Measurements from ENCODE around the gene IFNA10. TPM values are rescaled to one million over a fixed set of nuclear protein-coding genes. Genes with fewer than 3 reads are reported as not detected.
"Not testable (repeated sequence)": the region's sequence is repeated elsewhere in the genome, so short reads cannot be mapped to it uniquely, and the experiment has no call there.

IFNA10 gene
- not detected in 2 replicates for total RNA-seq

DNA sequence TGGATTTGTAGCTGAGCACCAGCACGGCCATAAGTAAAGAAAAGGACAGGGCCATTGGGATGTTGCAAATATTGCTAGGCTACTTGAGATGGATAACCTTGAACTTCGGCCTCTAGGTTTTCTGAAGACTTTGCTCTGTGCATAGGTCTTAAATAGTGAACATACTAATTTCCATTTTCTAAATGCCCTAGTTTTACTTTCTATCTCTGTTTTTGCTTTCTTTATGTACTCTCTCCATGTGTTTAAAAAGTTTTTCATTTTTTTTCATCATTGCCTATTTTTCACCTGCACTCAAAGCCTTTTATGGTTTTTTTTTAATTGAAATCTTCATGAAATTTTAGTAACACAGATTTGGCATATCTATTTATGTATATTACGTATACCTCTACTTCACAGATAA is at the start of gene IFNA10:
Gene IFNA10, minus strand, starts transcription at position 101 of the 400 bp plus-strand sequence. Its CDS starts 46 bp downstream, at position 55.
- H3K4me3 Mint-ChIP-seq; H3K27ac Mint-ChIP-seq; H3K36me3 Mint-ChIP-seq (ENCODE audit: low read depth); H3K9me3 Mint-ChIP-seq; intact Hi-C loops (cut with micrococcal nuclease); H3K4me1 Mint-ChIP-seq; DNase-seq: not testable (repeated sequence)
- peaks cover 24% of the 10 kb centered on the region for H3K27me3 Mint-ChIP-seq

- H3K27me3 Mint-ChIP-seq = peaks cover 46% of the 10 kb centered on the region
- no peak overlapping the region for H3K4me3 Mint-ChIP-seq
- no peak overlapping the region for H3K27ac Mint-ChIP-seq
- no peaks in the 10 kb centered on the region for H3K9me3 Mint-ChIP-seq
- H3K4me1 Mint-ChIP-seq = peaks cover 4% of the 10 kb centered on the region
- intact Hi-C loops (cut with micrococcal nuclease) = no loop called here
- no peaks in the 10 kb centered on the region for H3K36me3 Mint-ChIP-seq (ENCODE audit: low read depth)
- DNase-seq = no peak
Observed at GRCh38 chr9:21255538-21256212, 48.7 kb upstream of the IFNA10 start.

DNA sequence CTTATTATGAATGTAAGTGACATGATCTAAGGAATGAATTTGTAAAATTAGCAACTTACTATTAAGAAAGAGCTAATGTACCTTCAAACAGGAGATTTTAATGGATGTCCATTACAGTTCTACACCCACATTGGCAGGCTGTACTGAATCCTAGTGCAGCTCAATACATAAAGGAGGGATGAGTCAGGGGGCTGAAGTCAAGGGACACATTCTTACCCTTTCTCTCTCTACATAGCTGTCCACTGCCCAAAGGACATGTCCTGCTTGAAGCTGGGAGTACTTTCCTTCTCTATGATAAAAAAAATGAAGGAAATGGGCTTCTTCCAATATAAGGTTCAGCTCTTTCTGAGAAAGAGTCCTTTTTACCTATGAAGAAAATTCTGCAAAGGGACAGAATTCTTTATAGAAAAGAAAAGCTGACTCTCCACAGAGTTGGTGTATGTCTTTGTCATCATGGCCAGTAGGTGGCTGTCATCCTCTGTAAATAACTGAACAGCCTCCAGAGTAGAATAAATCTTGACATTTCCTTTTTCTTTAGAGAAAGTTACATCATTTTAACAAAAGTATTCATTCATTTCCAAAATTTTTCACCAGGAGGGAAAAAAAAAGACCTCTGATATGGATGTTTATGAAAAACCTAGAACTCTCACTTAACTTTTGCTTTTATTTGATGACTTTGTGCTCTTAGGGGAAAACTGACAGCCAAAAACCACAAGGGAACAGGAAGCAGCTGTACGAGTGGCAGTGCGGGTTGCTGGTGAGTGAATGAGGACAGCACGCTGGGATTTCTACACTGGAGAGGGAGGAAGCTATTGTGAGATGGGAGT is 46.0 kb upstream of the IFNA10 start:
- intact Hi-C loops (cut with micrococcal nuclease) = no loop called here
- no peak for DNase-seq
- H3K27me3 Mint-ChIP-seq = peaks cover 57% of the 10 kb centered on the region
- H3K4me3 Mint-ChIP-seq = no peak overlapping the region
- H3K36me3 Mint-ChIP-seq (ENCODE audit: low read depth) = no peaks in the 10 kb centered on the region
- peaks cover 4% of the 10 kb centered on the region for H3K4me1 Mint-ChIP-seq
- H3K9me3 Mint-ChIP-seq = no peaks in the 10 kb centered on the region
- H3K27ac Mint-ChIP-seq = no peak overlapping the region

GRCh38 chr9:21251638-21252037 is 44.7 kb upstream of the IFNA10 start:
- peaks cover 4% of the 10 kb centered on the region for H3K4me1 Mint-ChIP-seq
- H3K36me3 Mint-ChIP-seq (ENCODE audit: low read depth) = no peaks in the 10 kb centered on the region
- DNase-seq = no peak
- H3K27me3 Mint-ChIP-seq = peaks cover 52% of the 10 kb centered on the region
- intact Hi-C loops (cut with micrococcal nuclease) = no loop called here
- H3K4me3 Mint-ChIP-seq = no peak overlapping the region
- no peaks in the 10 kb centered on the region for H3K9me3 Mint-ChIP-seq
- no peak overlapping the region for H3K27ac Mint-ChIP-seq

- Mint-ChIP-seq H3K9me3 (no peaks in the 10 kb centered on the region), H3K4me1 (peaks cover 4% of the 10 kb centered on the region), H3K4me3 (no peak overlapping the region), H3K27me3 (peaks cover 48% of the 10 kb centered on the region), H3K36me3 (ENCODE audit: low read depth) (no peaks in the 10 kb centered on the region), H3K27ac (no peak overlapping the region)
- no peak for DNase-seq
- intact Hi-C loops (cut with micrococcal nuclease) = no loop called here
Observed at GRCh38 chr9:21251190-21251589, 44.2 kb upstream of the IFNA10 start.

- Mint-ChIP-seq H3K27me3 (peaks cover 25% of the 10 kb centered on the region), H3K4me3 (no peak overlapping the region), H3K36me3 (ENCODE audit: low read depth) (no peaks in the 10 kb centered on the region), H3K27ac (no peak overlapping the region), H3K4me1 (peaks cover 3% of the 10 kb centered on the region), H3K9me3 (no peaks in the 10 kb centered on the region)
- no peak for DNase-seq
- intact Hi-C loops (cut with micrococcal nuclease) = no loop called here
Observed at GRCh38 chr9:21244836-21245235, 37.9 kb upstream of the IFNA10 start.

GRCh38 chr9:21239911-21240310 is 33.0 kb upstream of the IFNA10 start, which contains the start of gene IFNA14:
Gene IFNA14, minus strand, starts transcription at chr9:21240005. Its CDS starts 70 bp downstream, at chr9:21239935.
- Mint-ChIP-seq H3K27ac (no peak within 1 kb of the TSS), H3K9me3 (no peaks in the 10 kb centered on the region), H3K4me1 (peaks cover 4% of the 10 kb centered on the region), H3K27me3 (peaks cover 37% of the 10 kb centered on the region), H3K36me3 (ENCODE audit: low read depth) (no peaks in the 10 kb centered on the region), H3K4me3 (no peak within 1 kb of the TSS)
- intact Hi-C loops (cut with micrococcal nuclease) = loop anchor here (10.0 kb wide), 2 partner anchors 155 to 555 kb away; no protein-coding TSS in a partner anchor
- no peak for DNase-seq

GRCh38 chr9:21236360-21236714 is 29.4 kb upstream of the IFNA10 start:
- H3K4me3 Mint-ChIP-seq; H3K27ac Mint-ChIP-seq; H3K36me3 Mint-ChIP-seq (ENCODE audit: low read depth): not testable (repeated sequence)

GRCh38 chr9:21235468-21236359 is 28.8 kb upstream of the IFNA10 start:
- not testable (repeated sequence) for H3K36me3 Mint-ChIP-seq (ENCODE audit: low read depth); H3K4me3 Mint-ChIP-seq; H3K9me3 Mint-ChIP-seq; H3K4me1 Mint-ChIP-seq; H3K27ac Mint-ChIP-seq
- intact Hi-C loops (cut with micrococcal nuclease) = loop anchor here (10.0 kb wide), 2 partner anchors 159 to 559 kb away; no protein-coding TSS in a partner anchor
- peaks cover 22% of the 10 kb centered on the region for H3K27me3 Mint-ChIP-seq
- DNase-seq = peak; percentile 72

More at GRCh38 chr9:21236360-21236714, 29.4 kb upstream of the IFNA10 start:
- intact Hi-C loops (cut with micrococcal nuclease) = loop anchor here (10.0 kb wide), 2 partner anchors 158 to 558 kb away; no protein-coding TSS in a partner anchor
- not testable (repeated sequence) for H3K4me1 Mint-ChIP-seq, DNase-seq, H3K9me3 Mint-ChIP-seq
- H3K27me3 Mint-ChIP-seq = peaks cover 22% of the 10 kb centered on the region

- peaks cover 22% of the 10 kb centered on the region for H3K27me3 Mint-ChIP-seq
- DNase-seq = no peak
- no peak overlapping the region for H3K4me3 Mint-ChIP-seq
- peaks cover 2% of the 10 kb centered on the region for H3K4me1 Mint-ChIP-seq
- intact Hi-C loops (cut with micrococcal nuclease) = loop anchor here (10.0 kb wide), 2 partner anchors 161 to 561 kb away; no protein-coding TSS in a partner anchor
- H3K9me3 Mint-ChIP-seq = no peaks in the 10 kb centered on the region
- H3K36me3 Mint-ChIP-seq (ENCODE audit: low read depth) = no peaks in the 10 kb centered on the region
- H3K27ac Mint-ChIP-seq = no peak overlapping the region
Observed at GRCh38 chr9:21234153-21234687, 27.3 kb upstream of the IFNA10 start.

DNA sequence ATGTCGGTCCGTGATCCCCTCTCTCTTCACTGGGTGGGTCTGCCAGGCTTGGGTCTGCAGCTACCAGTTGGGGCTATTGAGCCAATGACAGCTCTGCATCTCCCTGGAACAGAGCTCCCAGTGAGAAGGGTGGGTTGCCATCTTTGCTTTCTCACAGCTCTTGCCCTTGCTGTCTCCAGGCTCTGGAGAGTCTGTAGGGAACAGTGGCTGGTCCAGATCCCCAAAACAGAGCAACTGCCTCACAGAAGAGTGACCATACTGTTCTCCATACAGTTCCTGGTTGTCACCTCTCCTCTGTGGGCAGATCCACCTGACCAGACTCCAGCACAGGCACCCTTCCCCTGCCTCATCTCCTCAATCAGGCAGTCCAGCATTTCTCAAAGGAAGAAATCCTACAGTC is 26.3 kb upstream of the IFNA10 start:
- H3K4me3 Mint-ChIP-seq = no peak overlapping the region
- H3K36me3 Mint-ChIP-seq (ENCODE audit: low read depth) = no peaks in the 10 kb centered on the region
- H3K27ac Mint-ChIP-seq = no peak overlapping the region
- H3K27me3 Mint-ChIP-seq = peaks cover 18% of the 10 kb centered on the region
- H3K9me3 Mint-ChIP-seq = no peaks in the 10 kb centered on the region
- no peak for DNase-seq
- H3K4me1 Mint-ChIP-seq = peaks cover 2% of the 10 kb centered on the region
- intact Hi-C loops (cut with micrococcal nuclease) = loop anchor here (10.0 kb wide), 2 partner anchors 162 to 562 kb away; no protein-coding TSS in a partner anchor

DNA sequence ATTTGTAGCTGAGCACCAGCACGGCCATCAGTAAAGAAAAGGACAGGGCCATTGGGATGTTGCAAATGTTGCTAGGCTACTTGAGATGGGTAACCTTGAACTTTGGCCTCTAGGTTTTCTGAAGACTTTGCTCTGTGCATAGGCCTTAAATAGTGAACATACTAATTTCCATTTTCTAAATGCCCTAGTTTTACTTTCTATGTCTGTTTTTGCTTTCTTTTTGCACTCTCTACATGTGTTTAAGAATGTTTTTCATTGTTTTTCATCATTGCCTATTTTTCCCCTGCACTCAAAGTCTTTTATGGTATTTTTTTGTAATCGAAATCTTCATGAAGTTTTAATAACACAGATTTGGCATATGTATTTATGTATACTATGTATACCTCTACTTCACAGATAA is 21.2 kb upstream of the IFNA10 start, which contains the start of gene IFNA17:
Gene IFNA17, minus strand, starts transcription at position 101 of the 400 bp plus-strand sequence. Its CDS starts 49 bp downstream, at position 52.
- DNase-seq = no peak
- intact Hi-C loops (cut with micrococcal nuclease) = no loop called here
- no peak within 1 kb of the TSS for H3K4me3 Mint-ChIP-seq
- no peaks in the 10 kb centered on the region for H3K4me1 Mint-ChIP-seq
- H3K36me3 Mint-ChIP-seq (ENCODE audit: low read depth) = no peaks in the 10 kb centered on the region
- no peak within 1 kb of the TSS for H3K27ac Mint-ChIP-seq
- H3K9me3 Mint-ChIP-seq = no peaks in the 10 kb centered on the region
- H3K27me3 Mint-ChIP-seq = peaks cover 20% of the 10 kb centered on the region

GRCh38 chr9:21217211-21217610 is 10.3 kb upstream of the IFNA10 start, which contains the start of gene IFNA16:
Gene IFNA16, minus strand, starts transcription at chr9:21217311. Its CDS starts 6 bp downstream, at chr9:21217305.
- not testable (repeated sequence) for H3K27ac Mint-ChIP-seq; DNase-seq; H3K4me3 Mint-ChIP-seq; H3K4me1 Mint-ChIP-seq; H3K36me3 Mint-ChIP-seq (ENCODE audit: low read depth); H3K9me3 Mint-ChIP-seq
- intact Hi-C loops (cut with micrococcal nuclease) = loop anchor here (10.0 kb wide), 1 partner anchor 108 kb away; no protein-coding TSS in a partner anchor
- peaks cover 44% of the 10 kb centered on the region for H3K27me3 Mint-ChIP-seq

Data from activated CD4-positive, alpha-beta T cell treated with anti-CD3 and anti-CD28 coated beads, Interleukin-2, amount 10 ng/mL, durations not matched to agents 24 days and 14 days (primary cell).